Measurements from ENCODE around the gene CAPZB. TPM values are rescaled to one million over a fixed set of nuclear protein-coding genes. Genes with fewer than 3 reads are reported as not detected.
A peak's percentile ranks its signal among the peaks of the same experiment; 100 is the strongest.

Gene CAPZB
- total RNA-seq, 1 donor, result 183 TPM

DNA sequence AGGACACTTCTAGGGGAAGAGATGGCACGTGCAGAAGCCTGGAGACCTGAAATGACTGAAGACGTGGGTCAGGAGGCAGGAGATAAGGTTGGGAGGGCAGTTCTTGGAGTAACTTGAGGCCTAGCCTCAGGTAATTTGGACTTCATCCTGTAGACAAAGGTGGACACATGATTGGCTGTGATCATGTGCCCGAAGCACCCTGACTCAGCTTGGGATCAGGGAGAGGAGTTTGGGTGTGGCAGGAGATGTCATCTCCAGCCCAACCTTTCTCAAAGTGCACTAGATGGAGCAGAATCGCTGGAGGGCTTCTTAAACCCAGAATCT is 171.7 kb downstream of the CAPZB start:
- H3K4me3 ChIP-seq (ENCODE audit: low read depth, low read length), result no peak overlapping the region
- DNase-seq (ENCODE audit: low read depth), result no peak
- TF ChIP-seq, protein P1, sequence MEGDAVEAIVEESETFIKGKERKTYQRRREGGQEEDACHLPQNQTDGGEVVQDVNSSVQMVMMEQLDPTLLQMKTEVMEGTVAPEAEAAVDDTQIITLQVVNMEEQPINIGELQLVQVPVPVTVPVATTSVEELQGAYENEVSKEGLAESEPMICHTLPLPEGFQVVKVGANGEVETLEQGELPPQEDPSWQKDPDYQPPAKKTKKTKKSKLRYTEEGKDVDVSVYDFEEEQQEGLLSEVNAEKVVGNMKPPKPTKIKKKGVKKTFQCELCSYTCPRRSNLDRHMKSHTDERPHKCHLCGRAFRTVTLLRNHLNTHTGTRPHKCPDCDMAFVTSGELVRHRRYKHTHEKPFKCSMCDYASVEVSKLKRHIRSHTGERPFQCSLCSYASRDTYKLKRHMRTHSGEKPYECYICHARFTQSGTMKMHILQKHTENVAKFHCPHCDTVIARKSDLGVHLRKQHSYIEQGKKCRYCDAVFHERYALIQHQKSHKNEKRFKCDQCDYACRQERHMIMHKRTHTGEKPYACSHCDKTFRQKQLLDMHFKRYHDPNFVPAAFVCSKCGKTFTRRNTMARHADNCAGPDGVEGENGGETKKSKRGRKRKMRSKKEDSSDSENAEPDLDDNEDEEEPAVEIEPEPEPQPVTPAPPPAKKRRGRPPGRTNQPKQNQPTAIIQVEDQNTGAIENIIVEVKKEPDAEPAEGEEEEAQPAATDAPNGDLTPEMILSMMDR (IDR thresholded peaks at IDR 0.05; ENCODE audit: insufficient read depth, low read depth, low read length), result no peak

DNA sequence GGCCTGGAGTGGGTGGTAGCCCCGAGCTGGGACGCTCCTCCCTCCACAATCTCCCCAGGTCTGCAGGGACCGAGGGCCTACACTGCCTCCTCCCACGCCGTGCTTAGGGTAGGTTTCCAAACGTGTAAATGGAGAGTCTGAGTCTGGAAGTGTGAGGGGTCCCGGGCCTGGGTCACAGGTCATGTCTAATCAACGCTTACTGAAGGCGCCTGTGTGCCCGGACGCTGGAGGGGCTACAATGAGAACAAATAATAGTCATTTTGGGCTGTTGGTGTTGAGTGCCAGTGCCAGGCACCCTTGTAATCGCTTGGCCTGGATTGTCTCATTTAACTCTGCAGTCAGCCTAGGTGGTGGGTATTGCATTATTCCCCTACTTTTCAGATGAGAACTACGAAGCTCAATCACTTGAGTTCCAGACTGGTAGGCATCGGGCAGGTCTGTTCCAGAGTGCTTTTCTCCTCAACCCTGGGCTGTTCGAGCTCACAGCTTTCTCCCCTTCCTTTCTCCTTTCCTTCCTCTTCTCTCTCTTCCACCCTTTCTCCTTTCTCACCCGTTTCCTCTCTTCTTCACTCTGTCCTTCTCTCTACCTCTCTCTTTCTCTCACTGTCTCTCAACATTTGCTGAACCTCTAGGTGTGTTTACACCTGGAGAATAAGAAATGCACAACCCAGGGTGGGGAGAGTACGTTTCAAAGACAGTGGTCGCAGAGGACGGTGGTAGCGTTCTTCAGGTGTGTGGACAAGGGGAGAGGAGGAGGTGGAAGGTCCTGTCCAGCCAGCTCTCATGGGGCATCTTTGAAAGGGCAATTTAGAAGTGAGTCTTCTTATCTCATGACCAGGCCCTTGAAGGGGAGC is 172.3 kb downstream of the CAPZB start:
- TF ChIP-seq, protein P1 (IDR thresholded peaks at IDR 0.05; ENCODE audit: insufficient read depth, low read depth, low read length), result no peak
- peak overlapping the region; percentile 78 for H3K4me3 ChIP-seq (ENCODE audit: low read depth, low read length)
- DNase-seq (ENCODE audit: low read depth), result no peak

DNA sequence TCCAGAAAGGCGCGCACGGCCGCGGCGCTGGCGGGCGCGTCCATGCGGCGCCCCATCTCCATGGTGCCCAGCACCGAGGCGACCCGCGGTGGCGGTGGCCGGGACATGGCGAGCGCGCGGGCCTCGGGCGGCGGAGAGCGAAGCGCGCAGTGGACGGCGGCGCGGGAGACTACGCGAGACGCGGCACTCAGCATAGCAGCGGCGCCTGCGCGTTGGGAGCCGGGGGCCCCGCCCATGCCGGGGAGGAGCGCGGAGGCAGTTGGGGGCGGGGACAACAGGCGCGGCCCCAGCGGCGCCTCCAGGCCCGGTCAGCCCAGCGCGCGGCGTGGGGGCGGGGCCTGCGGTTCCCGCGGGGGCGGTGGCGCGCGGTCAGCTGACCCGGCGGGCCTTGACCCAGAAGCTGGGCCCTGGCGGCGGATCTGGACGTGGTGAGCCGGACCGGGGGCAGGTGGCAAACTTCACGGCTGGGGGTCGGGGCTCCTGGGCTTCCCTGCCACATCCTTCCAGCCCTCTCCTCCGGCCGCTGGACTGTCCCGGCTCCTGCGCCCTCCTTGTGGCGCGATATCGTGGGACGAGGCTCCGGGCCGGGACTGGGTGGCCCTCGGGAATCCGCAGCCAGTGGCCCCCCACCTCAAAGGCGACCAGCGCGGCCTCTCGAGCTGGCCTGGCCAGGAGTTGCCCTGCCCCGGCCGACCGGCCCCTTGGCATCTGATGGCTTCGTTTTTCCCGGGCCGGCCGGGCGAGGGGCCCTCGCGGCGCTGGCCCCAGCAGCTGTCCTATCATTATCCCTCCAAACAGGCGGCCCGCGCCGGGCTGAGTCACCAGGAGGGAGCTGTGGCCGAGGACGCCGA is 173.2 kb downstream of the CAPZB start, which contains the start of the genes AKR7A2 and SLC66A1:
Gene AKR7A2, minus strand, starts transcription at position 214 of the 851 bp plus-strand sequence. Its CDS starts 20 bp downstream, at position 194.
Gene SLC66A1, plus strand, starts transcription at position 396 of the 851 bp plus-strand sequence. CDS start 5,352 bp downstream, outside the sequence.
- peak within 1 kb of the TSS; percentile 84 for H3K4me3 ChIP-seq (ENCODE audit: low read depth, low read length)
- peak; percentile 92 for DNase-seq (ENCODE audit: low read depth)
- TF ChIP-seq, protein P1 (IDR thresholded peaks at IDR 0.05; ENCODE audit: insufficient read depth, low read depth, low read length), result no peak

DNA sequence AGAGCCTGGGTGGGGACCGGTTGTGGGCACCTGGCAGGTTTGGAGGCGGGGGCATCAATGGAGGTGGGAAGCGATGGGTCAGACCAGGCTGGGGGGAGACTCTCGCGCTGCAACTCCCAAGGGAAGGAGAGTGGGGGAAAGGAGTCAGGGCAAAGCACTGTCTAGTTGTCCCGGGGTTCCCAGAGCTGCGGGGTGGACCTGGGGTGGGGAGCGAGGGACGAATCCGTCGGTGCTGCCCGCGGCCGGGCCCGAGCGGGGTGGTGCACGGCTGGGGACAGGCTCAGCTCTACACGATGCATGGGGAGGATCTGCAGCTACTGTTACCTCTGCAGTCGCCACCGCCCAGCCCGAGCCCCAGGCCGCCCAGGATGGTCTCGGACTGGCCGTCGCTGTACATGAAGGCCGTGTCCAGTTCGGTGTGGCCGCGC is 173.8 kb downstream of the CAPZB start:
- DNase-seq (ENCODE audit: low read depth), result no peak
- H3K4me3 ChIP-seq (ENCODE audit: low read depth, low read length), result peak overlapping the region; percentile 84
- TF ChIP-seq, protein P1 (IDR thresholded peaks at IDR 0.05; ENCODE audit: insufficient read depth, low read depth, low read length), result no peak

DNA sequence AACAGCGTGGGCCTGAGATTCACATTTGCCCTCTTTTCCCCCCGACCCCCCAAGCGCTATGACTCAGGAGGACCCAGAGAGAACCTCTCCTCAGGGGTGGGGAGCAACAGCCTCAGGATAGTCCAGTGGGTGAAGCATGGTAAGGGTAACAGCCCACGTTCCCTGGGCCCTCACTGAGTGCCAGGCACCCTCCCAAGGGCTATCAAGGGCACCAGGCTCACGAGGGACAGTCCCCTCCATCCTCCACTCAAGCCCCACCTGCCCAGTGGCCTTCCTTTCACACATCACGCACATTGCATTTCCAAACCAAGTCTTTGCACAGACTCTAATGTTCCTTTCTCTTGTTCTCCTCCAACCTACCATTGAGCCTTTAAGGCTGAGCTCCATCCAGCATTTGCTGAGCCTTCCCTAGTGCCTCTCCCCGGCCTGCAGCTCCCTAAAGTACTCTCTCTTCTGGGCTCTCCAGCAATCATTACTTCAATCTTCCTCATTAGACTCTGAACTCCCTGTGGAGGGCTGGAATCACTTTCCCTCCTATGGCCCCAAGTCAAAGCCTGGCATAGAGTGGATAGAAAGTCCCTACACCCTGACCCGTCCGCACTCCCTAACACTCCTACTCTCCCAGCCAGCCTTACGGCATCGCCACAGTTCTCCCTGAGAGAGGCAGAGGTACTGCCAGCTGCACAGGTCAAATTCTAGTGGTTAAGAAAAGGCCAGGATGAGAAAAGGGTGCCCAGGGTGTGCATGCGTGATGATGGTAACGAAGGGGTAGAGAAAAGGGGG is 174.4 kb downstream of the CAPZB start:
- peak overlapping the region; percentile 84 for H3K4me3 ChIP-seq (ENCODE audit: low read depth, low read length)
- DNase-seq (ENCODE audit: low read depth), result no peak
- TF ChIP-seq, protein P1 (IDR thresholded peaks at IDR 0.05; ENCODE audit: insufficient read depth, low read depth, low read length), result no peak

DNA sequence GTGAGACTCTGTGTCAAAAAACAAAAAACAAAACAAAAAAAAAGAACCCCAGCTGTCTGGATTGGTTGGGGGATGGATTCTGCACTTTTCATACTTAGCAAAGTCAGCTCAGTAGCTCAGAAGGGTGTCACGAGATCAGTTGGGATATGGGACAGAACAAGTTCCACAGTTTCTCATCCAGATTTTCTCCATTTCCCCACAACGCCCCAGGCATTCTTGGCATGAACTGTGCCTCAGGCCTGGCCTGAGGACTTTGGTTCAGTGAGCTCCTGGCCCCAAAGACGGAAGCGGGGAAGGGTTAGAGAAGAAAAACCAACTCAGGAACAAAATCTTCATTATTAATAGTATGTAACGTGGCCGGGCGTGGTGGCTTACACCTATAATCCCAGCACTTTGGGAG is 175.3 kb downstream of the CAPZB start:
- TF ChIP-seq, protein P1 (IDR thresholded peaks at IDR 0.05; ENCODE audit: insufficient read depth, low read depth, low read length), result no peak

More for the DNA sequence above, 175.3 kb downstream of the CAPZB start:
- no peak for DNase-seq (ENCODE audit: low read depth)
- H3K4me3 ChIP-seq (ENCODE audit: low read depth, low read length), result no peak overlapping the region
